Superior temporal gyrus (tissue), 1 donor: ENCODE data around the gene SSTR5.

Experiments used
- DNase-seq: peaks from one replicate; pipeline ENCODE4 v3.0.0-alpha.2; 2016; ENCODE audit errors: extremely low spot score

Gene SSTR5

GRCh38 chr16:1054660-1055556 lies 17.6 kb upstream of the SSTR5 start:
- DNase-seq, result peak; percentile 84

DNA sequence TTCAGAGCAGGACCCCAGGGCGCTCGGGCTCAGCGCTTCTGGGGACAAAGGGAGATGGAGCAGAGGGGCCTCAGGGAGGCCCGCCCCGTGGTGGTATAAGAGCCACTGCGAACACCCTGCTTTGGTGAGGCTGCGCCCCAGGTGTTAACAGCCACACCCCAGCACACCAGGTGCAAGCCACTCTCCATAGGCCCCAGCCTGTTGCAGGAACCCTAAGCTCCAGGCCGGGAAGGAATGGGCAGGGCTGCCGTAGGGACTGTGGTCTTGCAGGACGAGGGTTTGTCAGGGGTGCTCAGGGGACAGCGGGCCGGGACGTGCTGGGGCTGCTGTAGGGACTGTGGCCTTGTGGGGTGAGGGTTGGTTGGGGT lies 17.0 kb upstream of the SSTR5 start:
- DNase-seq, result no peak

GRCh38 chr16:1056196-1056595 lies 16.4 kb upstream of the SSTR5 start:
- DNase-seq, result no peak

DNA sequence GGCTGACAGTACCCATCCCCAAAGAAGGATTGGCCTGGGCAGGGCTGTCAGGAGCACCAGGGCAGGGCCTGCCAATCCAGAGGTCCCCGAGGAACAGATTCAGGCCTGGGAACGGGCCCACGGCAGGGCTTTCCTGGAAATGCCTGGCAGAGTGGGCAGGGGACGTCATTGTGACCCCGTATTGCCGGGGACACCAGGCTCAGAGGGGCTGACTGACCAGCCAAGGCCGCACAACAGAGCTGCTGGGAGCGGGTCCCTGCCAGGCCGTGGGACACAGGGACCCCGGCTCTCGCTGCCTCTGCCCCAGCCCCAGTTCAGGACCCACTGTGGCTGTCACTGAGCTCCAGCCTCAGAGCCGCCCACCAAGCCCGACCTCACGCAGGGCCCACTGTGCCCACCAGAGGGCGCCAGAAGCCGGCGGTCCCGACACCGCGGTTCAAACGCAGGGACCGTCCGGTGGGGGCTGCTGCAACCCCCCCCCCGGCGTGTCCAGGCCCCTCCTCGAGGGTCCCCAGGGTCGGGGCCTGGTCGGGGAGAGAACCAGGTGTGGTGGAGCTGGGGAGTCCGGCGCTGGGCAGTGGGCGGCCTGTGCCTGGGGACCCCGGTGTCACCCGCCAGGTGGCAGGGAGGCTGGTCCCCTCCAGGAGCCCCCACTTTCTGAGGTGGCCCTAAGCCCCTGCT lies 15.2 kb upstream of the SSTR5 start:
- DNase-seq, result no peak

DNA sequence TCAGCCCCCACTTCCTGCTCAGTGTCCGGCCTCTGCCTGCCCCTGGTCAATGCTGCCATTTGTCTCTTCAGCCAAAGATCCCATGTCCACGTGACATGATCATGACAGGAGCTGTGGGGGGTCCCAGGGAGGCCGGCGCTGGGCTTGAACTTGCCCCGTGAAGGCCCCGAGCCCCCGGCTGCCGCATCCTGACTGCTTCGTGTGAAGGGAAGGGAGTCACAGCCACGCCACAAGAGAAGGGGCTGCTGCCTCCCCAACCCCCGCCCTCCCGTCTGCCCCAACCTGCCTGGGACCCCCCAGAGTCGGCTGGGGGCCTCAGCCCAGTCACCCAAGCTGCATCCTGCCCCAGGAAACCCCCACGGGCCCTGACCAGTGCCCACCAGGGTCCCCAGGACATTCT lies 14.3 kb upstream of the SSTR5 start:
- no peak for DNase-seq

DNA sequence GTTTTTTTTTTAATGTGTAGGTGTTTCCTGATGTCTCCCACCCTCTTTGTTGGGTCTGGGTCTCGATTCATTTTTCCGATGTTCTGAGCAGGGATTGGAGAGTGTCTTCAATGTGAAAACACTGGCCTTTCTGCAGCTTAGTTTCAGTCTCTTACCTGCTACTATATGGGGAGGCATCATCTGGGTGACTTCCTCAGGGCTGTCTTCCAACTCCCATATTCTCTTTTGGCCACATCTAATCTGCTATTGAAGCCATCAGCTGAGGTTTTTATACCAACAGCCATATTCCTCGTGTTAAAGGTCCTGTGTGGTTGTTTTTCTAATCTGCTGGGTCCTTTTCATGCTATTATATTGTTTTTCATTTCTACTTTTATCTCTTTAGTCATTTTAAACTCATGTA lies 13.2 kb upstream of the SSTR5 start:
- no peak for DNase-seq

- no peak for DNase-seq
Observed at GRCh38 chr16:1060416-1061340, 11.9 kb upstream of the SSTR5 start.

GRCh38 chr16:1061769-1062505 lies 10.6 kb upstream of the SSTR5 start:
- DNase-seq, result no peak

DNA sequence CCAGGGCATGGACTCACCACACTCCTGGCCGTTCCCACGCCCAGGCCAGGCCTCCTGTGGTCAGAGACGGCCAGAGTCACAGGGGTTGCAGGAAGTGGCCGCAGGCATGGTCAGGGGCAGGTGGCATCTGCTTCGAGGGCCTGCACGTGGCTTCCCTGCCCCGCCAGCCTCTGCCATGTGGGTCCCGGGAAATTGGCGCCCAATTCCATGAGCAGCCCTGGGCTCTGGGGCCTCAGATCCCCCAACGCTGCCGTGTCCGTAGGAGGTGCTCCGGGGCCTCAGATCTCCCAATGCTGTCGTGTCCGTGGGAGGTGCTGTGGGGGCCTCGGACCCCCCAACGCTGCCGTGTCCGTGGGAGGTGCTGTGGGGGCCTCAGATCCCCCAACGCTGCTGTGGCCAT lies 9.7 kb upstream of the SSTR5 start:
- DNase-seq, result no peak

- DNase-seq, result no peak
Observed at GRCh38 chr16:1063728-1064127, 8.8 kb upstream of the SSTR5 start.

- DNase-seq, result no peak
Observed at GRCh38 chr16:1065469-1066128, 6.9 kb upstream of the SSTR5 start.

GRCh38 chr16:1066584-1067172 lies 5.9 kb upstream of the SSTR5 start:
- DNase-seq, result no peak

- DNase-seq, result no peak
Observed at GRCh38 chr16:1067629-1068028, 4.9 kb upstream of the SSTR5 start.

DNA sequence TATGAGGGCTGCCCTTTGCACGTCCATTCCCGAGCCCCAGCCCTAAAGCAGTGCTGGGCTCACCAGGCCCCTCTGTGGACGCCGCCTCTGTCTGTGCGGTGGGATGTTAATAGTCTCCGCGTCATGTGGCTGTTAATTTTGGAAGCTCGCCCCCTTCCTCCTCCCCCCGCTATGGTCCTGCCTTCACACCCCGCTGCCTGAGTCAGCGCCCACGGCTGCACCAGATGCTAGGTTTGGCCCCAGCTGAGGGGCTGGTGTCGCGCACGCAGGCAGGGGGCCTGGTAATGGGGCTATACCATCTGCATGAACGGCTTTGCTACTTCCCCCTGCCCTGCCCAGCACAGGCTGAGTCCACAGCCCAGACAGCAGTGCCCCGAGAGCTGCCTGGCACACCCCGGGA lies 4.1 kb upstream of the SSTR5 start:
- DNase-seq, result no peak

GRCh38 chr16:1069154-1069553 lies 3.4 kb upstream of the SSTR5 start:
- no peak for DNase-seq

- DNase-seq, result no peak
Observed at GRCh38 chr16:1070084-1070863, 2.3 kb upstream of the SSTR5 start.

DNA sequence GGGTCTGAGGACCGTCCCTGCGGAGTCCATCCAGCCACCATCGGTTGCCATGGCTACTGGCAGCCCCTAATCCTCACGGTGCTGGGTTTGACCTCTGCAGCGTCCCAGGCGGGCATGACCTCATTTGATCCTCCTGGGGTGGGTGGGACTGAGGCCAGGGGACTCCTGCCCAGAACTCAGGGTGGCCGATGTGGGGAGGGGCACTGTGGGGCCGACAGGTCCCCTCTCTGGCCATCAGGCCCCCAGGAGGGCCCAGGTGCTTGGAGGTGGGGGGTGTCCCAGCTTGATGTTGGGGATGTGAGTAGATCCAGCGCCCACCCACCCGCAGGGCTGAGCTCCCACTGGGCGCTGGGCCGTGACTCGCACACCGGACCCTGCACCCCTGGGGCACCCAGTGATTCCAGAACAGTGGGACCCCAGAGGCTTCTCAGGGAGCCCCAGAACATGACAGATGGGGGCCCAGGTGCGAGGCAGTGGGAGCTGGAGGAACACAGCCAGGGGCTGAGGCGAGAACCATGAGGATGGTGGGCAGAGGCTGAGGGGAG lies 1.6 kb upstream of the SSTR5 start:
- DNase-seq, result no peak

DNA sequence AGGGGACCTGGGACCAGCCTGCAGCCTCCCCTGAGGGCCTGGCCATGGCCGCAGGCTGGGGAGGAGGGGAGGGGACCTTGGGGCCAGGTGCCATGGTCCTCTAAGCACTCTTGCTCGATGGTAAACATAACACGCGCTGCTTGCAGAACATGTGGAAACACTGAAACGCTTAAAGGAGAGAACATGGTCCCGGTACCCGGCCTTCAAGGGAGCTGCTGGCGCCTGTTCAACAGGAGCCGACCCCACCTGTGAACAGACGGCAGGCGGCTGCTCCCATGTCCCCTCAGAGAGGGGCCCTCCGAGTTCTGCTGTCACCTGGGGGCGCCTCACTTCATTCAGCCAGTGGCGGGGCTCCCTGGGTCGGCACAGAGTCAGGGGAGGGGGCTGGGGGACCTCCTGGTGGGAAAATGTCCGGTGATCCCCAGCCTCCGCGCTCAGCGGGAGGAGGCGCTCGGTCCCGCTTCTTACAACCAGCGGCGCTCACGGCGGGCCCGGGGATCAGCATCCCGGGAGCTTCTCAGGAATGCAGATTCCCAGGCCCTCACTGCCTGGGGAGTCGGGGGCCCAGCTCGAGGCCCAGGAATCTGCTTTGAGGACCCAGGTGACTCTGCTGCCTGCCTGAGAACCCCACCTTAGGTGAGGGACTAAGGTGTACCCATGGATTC lies 854 bp upstream of the SSTR5 start:
- no peak for DNase-seq

GRCh38 chr16:1073262-1073558 lies 663 bp downstream of the SSTR5 start:
- no peak for DNase-seq
